ENCODE data around the gene PKHD1.

GRCh38 chr6:51996296-51996947 lies 91.0 kb downstream of the PKHD1 start:
- TF ChIP-seq EZH2 (IDR thresholded peaks at IDR 0.05) (no peak), POLR2AphosphoS5 (IDR thresholded peaks at IDR 0.05; ENCODE audit: borderline replicate concordance, low read depth, low read length) (no peak)

Data from SK-N-MC (cell line).